Mesothelial cell of epicardium (in vitro differentiated cells): ENCODE results near the gene MMP20. TPM values are rescaled to one million over a fixed set of nuclear protein-coding genes. Genes with fewer than 3 reads are reported as not detected.
A peak's percentile ranks its signal among the peaks of the same experiment; 100 is the strongest.

ENCODE experiments used
- DNase-seq, 2 experiments: peaks; one replicate each; pipeline ENCODE4 v3.0.0; 2021; ENCODE audit warnings: low spot score in 2 of 2; ENCODE audit not compliant: unreplicated experiment in 2 of 2
- H3K27ac Mint-ChIP-seq: 2 replicates; pipeline ENCODE4 v1.8.0; 2021; ENCODE audit warnings: mixed read lengths
- H3K27me3 Mint-ChIP-seq: 2 replicates; pipeline ENCODE4 v1.8.0; 2021; ENCODE audit warnings: low read depth, mixed read lengths
- H3K36me3 Mint-ChIP-seq: 2 replicates; pipeline ENCODE4 v1.8.0; 2021; ENCODE audit warnings: mixed read lengths
- H3K4me1 Mint-ChIP-seq: 2 replicates; pipeline ENCODE4 v1.8.0; 2021; ENCODE audit warnings: mixed read lengths
- H3K4me3 Mint-ChIP-seq: 2 replicates; pipeline ENCODE4 v1.8.0; 2021; ENCODE audit warnings: mild to moderate bottlenecking, moderate library complexity, mixed read lengths
- H3K9me3 Mint-ChIP-seq: 2 replicates; pipeline ENCODE4 v1.8.0; 2021; ENCODE audit warnings: mixed read lengths
- CTCF ChIP-seq: fragments of 200-600 bp; sonication (generic); IDR thresholded peaks from one replicate; pipeline ENCODE4 v1.5.0; 2021; ENCODE audit warnings: antibody characterized with exemption; ENCODE audit not compliant: unreplicated experiment
- total RNA-seq: library from RNA; stranded (reverse); gene quantifications from 3 replicates; pipeline ENCODE4 v1.2.1, GENCODE V29; 2021

MMP20 gene
- total RNA-seq, 1 donor from 2014 or later, result not detected

GRCh38 chr11:102561636-102562035, 63.5 kb downstream of the MMP20 start:
- no peak for TF ChIP-seq CTCF
- Mint-ChIP-seq H3K36me3 (no peaks in the 10 kb centered on the region), H3K27ac (no peak overlapping the region), H3K4me3 (no peak overlapping the region), H3K27me3 (no peaks in the 10 kb centered on the region), H3K9me3 (peaks cover 5% of the 10 kb centered on the region), H3K4me1 (no peaks in the 10 kb centered on the region)
- no peak for DNase-seq

GRCh38 chr11:102560555-102561011, 64.5 kb downstream of the MMP20 start:
- H3K36me3 Mint-ChIP-seq, result no peaks in the 10 kb centered on the region
- no peak for DNase-seq
- no peaks in the 10 kb centered on the region for H3K27me3 Mint-ChIP-seq
- H3K27ac Mint-ChIP-seq, result peak overlapping the region; percentile 26
- peak overlapping the region; percentile 16 for H3K4me3 Mint-ChIP-seq
- TF ChIP-seq CTCF, result no peak
- no peaks in the 10 kb centered on the region for H3K4me1 Mint-ChIP-seq
- no peaks in the 10 kb centered on the region for H3K9me3 Mint-ChIP-seq

GRCh38 chr11:102559839-102560238, 65.3 kb downstream of the MMP20 start:
- H3K4me1 Mint-ChIP-seq, result no peaks in the 10 kb centered on the region
- H3K27me3 Mint-ChIP-seq, result no peaks in the 10 kb centered on the region
- DNase-seq, result no peak
- TF ChIP-seq CTCF, result no peak
- no peaks in the 10 kb centered on the region for H3K9me3 Mint-ChIP-seq
- H3K36me3 Mint-ChIP-seq, result no peaks in the 10 kb centered on the region
- H3K27ac Mint-ChIP-seq, result no peak overlapping the region
- H3K4me3 Mint-ChIP-seq, result no peak overlapping the region

- no peaks in the 10 kb centered on the region for H3K27me3 Mint-ChIP-seq
- H3K9me3 Mint-ChIP-seq, result no peaks in the 10 kb centered on the region
- no peak overlapping the region for H3K4me3 Mint-ChIP-seq
- no peak overlapping the region for H3K27ac Mint-ChIP-seq
- peaks cover 16% of the 10 kb centered on the region for H3K4me1 Mint-ChIP-seq
- no peak for TF ChIP-seq CTCF
- DNase-seq, result no peak
- H3K36me3 Mint-ChIP-seq, result no peaks in the 10 kb centered on the region
Measured at GRCh38 chr11:102555091-102555490, 70.0 kb downstream of the MMP20 start.

GRCh38 chr11:102553835-102554282, 71.3 kb downstream of the MMP20 start:
- H3K27me3 Mint-ChIP-seq, result no peaks in the 10 kb centered on the region
- no peak for DNase-seq
- no peak overlapping the region for H3K27ac Mint-ChIP-seq
- H3K4me3 Mint-ChIP-seq, result no peak overlapping the region
- no peaks in the 10 kb centered on the region for H3K36me3 Mint-ChIP-seq
- H3K9me3 Mint-ChIP-seq, result no peaks in the 10 kb centered on the region
- no peak for TF ChIP-seq CTCF
- peaks cover 16% of the 10 kb centered on the region for H3K4me1 Mint-ChIP-seq
